GM12875 (cell line): Measurements from ENCODE around the gene ZNF652.
"Not testable (repeated sequence)": the region's sequence is repeated elsewhere in the genome, so short reads cannot be mapped to it uniquely, and the experiment has no call there.

Source experiments
- H3K4me3 ChIP-seq: one replicate; pipeline ENCODE4 v1.5.1; 2011; ENCODE audit warnings: low read depth, low read length, control low read depth
- CTCF ChIP-seq: IDR thresholded peaks from 2 replicates; pipeline ENCODE4 v1.5.1; 2011; ENCODE audit warnings: low read depth, mild to moderate bottlenecking, control low read depth, inconsistent platforms, low read length, moderate library complexity, borderline replicate concordance; ENCODE audit not compliant: insufficient read depth

The ZNF652 gene

GRCh38 chr17:49285716-49286115, 76.3 kb downstream of the ZNF652 start:
- TF ChIP-seq CTCF, result no peak
- no peak overlapping the region for H3K4me3 ChIP-seq

- no peak overlapping the region for H3K4me3 ChIP-seq
- TF ChIP-seq CTCF, result no peak
These were observed 81.1 kb downstream of the ZNF652 start for GRCh38 chr17:49280918-49281317.

GRCh38 chr17:49280061-49280460, 82.0 kb downstream of the ZNF652 start:
- TF ChIP-seq CTCF, result no peak
- no peak overlapping the region for H3K4me3 ChIP-seq

GRCh38 chr17:49279263-49280015, 82.6 kb downstream of the ZNF652 start:
- not testable (repeated sequence) for H3K4me3 ChIP-seq

- TF ChIP-seq CTCF, result no peak
- H3K4me3 ChIP-seq, result no peak overlapping the region
These were observed 84.0 kb downstream of the ZNF652 start for GRCh38 chr17:49278076-49278475.

GRCh38 chr17:49277638-49278037, 84.4 kb downstream of the ZNF652 start:
- no peak for TF ChIP-seq CTCF
- no peak overlapping the region for H3K4me3 ChIP-seq

- H3K4me3 ChIP-seq, result not testable (repeated sequence)
These were observed 86.1 kb downstream of the ZNF652 start for GRCh38 chr17:49275981-49276380.

GRCh38 chr17:49269356-49269755, 92.7 kb downstream of the ZNF652 start:
- TF ChIP-seq CTCF, result no peak
- H3K4me3 ChIP-seq, result no peak overlapping the region
